GM18526 (cell line): Measurements from ENCODE around the gene FBH1.

ENCODE experiments used
- POLR2A ChIP-seq: IDR thresholded peaks from 3 replicates; pipeline ENCODE4 v1.6.1; 2011; ENCODE audit not compliant: insufficient read length; ENCODE audit errors: extremely low read depth

FBH1 gene

GRCh38 chr10:5889624-5890451, at the start of gene FBH1, which contains the start of gene ANKRD16:
Gene FBH1, plus strand, starts transcription at chr10:5890243. Its CDS starts 103 bp downstream, at chr10:5890346.
Gene ANKRD16, minus strand, starts transcription at chr10:5889893. Its CDS starts 539 bp downstream, at chr10:5889354.
- peak; percentile 77 for TF ChIP-seq POLR2A

GRCh38 chr10:5840314-5841307, 49.4 kb upstream of the FBH1 start:
- peak; percentile 61 for TF ChIP-seq POLR2A

GRCh38 chr10:5841965-5842364, 48.1 kb upstream of the FBH1 start:
- no peak for TF ChIP-seq POLR2A

GRCh38 chr10:5843686-5844344, 46.2 kb upstream of the FBH1 start:
- no peak for TF ChIP-seq POLR2A

GRCh38 chr10:5844345-5845055, 45.5 kb upstream of the FBH1 start:
- TF ChIP-seq POLR2A = no peak

- no peak for TF ChIP-seq POLR2A
These were observed 35.9 kb upstream of the FBH1 start for GRCh38 chr10:5854131-5854475.

- no peak for TF ChIP-seq POLR2A
These were observed 33.9 kb upstream of the FBH1 start for GRCh38 chr10:5855979-5856700.

- no peak for TF ChIP-seq POLR2A
These were observed 33.4 kb upstream of the FBH1 start for GRCh38 chr10:5856701-5857004.

- TF ChIP-seq POLR2A = no peak
These were observed 31.2 kb upstream of the FBH1 start for GRCh38 chr10:5858811-5859210.

- TF ChIP-seq POLR2A = no peak
These were observed 30.0 kb upstream of the FBH1 start for GRCh38 chr10:5860066-5860465.

- no peak for TF ChIP-seq POLR2A
These were observed 27.6 kb upstream of the FBH1 start for GRCh38 chr10:5862360-5862961.

- no peak for TF ChIP-seq POLR2A
These were observed 20.9 kb upstream of the FBH1 start for GRCh38 chr10:5869156-5869555.

- TF ChIP-seq POLR2A = no peak
These were observed 18.4 kb upstream of the FBH1 start for GRCh38 chr10:5871596-5871995.

- no peak for TF ChIP-seq POLR2A
These were observed 16.5 kb upstream of the FBH1 start for GRCh38 chr10:5873515-5873995.
